HG03175 (cell line): ENCODE results near the gene SLC35B4.

ENCODE experiments used
- ATAC-seq: cut with Tn5 transposase; IDR thresholded peaks from one replicate; pipeline ENCODE4 v1.9.1; 2021; ENCODE audit warnings: mild to moderate bottlenecking, moderate library complexity; ENCODE audit not compliant: unreplicated experiment

The SLC35B4 gene, protein sequence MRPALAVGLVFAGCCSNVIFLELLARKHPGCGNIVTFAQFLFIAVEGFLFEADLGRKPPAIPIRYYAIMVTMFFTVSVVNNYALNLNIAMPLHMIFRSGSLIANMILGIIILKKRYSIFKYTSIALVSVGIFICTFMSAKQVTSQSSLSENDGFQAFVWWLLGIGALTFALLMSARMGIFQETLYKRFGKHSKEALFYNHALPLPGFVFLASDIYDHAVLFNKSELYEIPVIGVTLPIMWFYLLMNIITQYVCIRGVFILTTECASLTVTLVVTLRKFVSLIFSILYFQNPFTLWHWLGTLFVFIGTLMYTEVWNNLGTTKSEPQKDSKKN

DNA sequence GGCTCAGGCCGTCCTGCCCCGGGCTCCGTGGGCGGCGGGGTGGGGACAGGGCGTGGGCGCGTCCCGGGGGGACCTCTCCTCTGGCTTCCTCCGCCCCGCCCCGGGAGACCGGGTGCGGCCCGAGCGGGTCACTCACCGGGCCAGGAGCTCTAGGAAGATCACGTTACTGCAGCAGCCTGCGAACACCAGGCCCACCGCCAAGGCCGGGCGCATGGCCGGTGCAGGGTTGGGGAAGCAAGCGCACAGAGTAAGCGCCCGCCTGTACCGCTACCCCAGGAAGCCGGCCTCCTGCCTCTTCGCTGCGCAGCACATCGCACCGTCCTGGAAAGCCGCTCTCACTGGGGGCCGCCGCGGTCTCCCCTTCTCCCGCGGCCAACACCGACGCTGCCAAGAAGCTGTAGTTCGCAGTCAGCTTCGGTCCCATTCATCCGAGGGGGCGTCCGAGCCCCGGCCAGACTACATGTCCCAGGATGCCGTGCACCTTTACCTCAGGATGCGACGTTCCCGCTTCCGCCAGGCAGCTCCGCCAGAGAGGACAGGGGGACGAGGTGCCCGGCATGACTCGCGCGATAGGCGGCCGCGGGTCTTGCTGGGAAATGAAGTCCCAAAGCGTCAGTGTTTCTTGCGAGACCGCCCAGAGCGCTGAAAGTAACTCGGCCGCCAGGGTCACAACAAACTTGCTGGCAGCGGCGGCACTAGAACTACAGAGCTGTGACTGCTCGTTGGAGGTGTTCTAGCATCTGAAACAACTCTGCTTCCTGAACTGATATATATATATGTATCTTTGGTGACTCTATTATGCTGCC, at the start of gene SLC35B4:
Gene SLC35B4 (minus strand): TSS at position 392 of the 806 bp plus-strand sequence. CDS start 179 bp downstream, at position 213.
- ATAC-seq, result peak; percentile 98

DNA sequence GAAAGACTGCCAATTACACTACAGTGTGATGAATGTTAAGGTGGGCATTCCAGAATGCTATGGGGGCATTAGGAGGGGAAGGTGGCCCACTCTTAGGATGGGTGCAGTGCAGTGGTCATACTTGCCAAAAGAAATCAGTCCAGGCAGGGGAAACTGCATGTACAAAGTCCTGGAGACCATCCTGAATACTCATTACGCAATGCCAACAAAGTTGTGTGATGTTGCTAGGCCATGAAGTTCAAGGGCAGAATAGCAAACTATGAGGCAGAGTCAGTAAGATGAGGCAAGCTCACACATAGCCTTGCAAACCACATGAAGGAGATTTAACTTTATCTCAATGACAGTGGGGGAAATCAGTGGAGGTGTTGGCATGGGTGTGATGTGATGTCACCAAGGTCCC, 49.8 kb upstream of the SLC35B4 start:
- ATAC-seq, result no peak

DNA sequence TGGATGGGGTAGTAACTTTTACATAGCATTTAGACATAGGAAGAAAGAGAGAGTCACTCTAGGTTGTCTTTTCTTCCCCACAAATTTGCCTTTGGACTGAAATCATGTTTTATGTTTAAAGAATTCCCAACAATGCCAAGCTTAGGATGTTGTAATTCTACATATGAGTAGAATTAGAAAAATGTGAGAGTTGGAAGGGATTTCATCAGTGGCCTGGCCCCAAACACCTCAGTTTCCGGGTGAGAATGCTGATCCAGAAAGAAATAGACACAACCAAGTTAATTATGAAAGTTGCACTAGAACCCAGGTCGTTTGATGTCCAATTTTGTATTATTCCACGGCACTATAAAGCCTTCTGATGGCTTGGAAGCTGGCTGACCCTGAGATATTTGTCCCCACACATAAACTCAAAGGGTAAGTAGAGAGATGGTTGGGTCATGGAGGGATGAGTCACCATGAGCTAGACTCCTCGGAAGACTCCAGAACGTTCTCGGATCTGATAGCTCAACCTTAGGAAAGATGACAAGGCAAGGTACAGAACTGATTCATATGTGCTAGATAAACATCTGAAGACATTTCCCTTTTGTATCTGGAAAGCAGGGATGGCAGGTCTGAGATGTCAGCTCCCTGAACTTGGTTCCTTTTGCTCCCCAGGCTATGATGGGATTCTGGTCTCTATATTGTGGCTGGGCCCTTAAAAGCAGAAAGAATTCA, 48.8 kb upstream of the SLC35B4 start:
- ATAC-seq, result no peak

DNA sequence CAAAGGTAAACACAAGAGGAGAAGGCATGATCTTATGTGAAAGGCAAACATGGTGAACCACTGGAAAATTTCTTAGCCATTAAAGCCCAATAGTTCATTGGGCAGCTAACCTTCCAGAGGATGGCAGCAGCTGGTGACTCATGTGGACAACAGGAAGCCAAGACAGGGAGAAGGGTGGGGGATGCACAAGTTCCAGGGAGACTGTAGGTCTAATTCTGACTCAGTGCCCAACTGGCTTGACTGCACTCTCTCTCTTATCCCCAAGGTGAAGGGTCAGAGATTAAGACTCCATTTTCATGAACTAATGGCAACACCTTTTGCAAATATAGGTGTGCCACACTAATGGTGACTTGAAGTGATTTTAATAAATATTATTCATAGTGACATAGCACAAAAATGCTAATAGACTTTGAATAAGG, 47.9 kb upstream of the SLC35B4 start:
- no peak for ATAC-seq

DNA sequence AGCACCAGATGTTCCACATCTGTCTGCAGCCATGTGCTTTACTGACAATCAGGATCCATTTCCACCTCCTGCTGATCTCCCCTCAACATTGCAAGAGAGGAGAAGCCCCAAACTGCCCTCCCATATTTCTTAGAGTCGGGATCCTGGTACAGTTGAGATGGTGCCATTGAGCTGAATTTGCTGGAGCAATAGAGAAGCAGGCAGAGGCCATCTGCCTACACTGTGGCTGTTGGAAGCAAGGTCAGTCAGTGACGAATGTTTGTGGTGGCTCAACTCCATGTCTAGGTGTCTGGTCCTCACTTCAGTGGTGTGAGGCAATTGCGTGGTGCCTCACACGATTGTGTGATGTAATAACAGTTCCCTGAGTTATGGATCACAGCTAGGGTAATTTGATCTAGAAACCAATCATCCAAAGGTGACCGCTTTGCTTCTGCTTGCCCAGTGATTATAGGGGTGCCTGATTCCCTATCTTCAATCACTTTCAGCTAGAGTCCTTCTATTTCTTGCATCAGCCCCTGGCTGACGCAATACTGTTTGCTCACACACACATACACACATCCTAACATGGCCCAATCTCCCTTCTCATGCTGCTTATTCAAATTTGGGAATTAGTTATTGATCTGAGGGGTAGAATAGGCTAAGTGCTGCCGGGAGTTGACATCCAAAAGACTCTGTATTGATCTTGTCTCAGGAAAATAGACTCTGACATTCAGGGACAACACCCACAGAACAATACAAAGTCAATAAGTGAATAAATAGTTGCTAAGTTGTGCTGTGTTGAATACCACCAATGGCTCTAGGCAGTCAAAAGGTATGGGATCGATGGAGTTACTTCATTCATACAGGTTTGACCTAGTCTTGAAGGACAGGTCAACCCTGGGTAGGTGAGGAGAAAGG, 46.1 kb upstream of the SLC35B4 start:
- no peak for ATAC-seq

DNA sequence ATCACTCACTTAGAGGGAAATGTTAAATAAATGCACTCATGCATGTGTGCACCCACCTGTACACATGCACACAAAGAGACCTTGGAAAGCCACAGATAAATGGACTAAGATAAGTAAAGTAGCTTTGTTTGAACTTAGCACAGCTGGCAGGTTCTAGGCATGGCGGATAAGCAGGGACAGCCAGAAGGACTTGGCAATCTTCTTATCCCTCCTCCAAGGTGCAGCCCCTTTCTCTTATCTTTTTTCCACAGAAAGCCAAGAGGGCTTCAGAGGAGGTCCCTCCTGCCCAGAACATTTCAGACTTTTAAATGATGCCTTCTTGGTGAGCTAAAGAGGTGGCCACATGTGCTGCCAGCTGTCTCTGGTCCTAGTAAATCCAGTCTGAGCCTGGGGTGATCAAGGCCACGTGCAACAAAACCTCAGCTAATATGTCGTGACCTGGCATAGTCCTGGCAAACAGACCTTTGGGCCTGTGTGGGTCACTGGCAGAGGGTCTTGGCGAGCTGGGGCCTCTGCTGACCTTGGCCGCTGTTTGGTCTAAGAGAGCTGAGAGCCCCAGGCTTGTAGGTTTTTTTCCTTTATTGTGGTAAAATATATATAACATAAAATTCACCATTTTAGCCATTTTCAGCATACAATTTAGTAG, 43.2 kb upstream of the SLC35B4 start:
- ATAC-seq, result no peak

DNA sequence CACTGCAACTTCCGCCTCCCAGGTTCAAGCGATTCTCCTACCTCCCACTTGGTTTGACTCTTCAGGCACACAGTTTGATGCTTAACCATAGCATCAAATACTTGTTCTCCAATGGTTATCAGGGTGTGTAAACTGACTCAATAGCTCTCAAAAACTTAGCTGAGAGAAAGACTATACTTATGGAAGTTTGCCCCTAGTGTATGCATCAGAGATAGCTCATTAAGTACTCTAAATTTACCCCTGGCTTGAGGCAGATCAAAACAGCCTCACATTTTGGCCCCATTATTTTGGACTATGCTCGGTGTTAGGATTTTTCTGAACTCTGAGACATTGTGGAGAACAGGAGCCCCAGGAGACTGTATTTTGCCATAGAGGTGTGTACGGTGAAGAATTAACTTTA, 40.8 kb upstream of the SLC35B4 start:
- no peak for ATAC-seq

DNA sequence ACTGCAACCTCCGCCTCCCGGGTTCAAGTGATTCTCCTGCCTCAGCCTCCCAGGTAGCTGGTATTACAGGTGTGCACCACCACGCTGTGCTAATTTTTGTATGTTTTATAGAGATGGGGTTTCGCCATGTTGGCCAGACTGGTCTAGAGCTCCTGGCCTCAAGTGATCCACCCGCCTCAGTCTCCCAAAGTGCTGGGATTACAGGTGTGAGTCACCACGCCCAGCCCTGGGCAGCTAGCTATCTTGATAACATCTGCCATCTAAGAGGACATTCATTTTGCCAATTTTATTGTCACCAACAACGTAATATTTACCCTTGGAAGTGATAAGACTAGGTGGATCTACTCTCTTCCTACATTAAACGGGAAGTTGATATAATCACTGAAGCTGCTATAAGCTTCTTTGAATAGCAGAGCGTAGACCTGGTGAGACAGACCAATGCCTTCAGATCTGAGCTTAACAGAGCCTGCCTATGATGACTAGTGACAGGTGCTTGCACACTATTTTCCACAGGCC, 39.7 kb upstream of the SLC35B4 start:
- no peak for ATAC-seq

DNA sequence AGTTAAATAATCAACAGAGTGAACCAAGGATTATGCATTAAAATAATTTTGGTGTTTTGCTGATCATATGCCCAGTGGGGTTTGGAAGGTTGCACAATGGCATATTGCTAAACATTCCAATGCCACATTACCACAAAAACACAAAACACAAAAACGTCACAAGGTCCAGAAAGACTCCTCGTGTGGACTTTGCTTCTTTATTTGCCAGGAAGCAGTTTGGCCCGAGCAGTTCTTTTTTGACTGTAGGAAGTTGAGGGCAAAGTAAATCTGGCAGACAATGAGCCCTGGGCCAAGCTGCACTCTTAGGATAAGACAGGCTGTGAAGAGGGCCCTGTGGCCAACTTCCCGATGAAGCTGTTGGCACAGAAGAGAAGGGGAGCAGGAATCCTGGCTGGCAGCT, 39.2 kb upstream of the SLC35B4 start:
- no peak for ATAC-seq

DNA sequence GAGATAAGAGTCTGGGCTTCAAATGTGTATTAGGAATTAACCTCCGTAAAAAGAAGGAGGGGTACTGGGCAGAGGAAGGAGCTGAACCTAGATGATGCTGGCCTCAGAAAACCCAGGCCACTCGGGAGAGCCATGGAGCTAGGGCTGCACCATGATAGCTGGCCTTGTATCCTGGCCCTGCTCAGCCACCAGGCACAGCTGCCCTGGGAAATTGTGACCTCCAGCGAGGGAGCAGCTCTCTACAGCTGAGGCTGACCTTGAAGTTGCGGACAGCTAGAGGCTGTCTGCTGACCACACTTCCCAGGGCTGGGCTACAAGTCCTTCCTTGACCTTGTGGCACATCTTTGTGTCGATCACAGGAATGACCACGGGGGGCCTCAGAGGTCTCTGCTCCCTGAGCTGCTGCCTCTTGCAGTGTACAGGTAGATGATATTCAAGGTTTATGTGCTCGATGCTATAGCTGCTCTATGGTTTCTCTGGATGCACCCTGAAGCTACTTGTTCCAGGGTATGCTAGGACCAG, 38.3 kb upstream of the SLC35B4 start:
- no peak for ATAC-seq

DNA sequence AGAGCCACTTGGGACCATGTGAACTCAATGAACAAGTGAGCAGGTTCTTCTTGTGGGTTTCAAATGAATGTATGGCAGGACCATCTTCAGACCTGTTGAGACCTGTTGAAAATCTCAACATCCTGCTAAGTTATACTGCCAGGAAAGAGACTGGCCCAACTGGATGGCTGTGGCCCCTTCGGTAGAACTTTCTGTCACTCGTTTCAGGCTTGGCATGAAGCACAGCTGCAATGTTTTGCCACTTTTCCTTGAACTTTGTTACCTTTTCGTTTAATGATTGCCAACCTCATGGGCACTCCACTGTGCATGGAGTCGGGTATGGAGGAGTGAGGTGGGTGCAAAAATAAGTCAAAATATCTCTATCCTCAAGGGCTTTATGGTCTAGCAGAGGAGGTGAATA, 36.7 kb upstream of the SLC35B4 start:
- no peak for ATAC-seq

DNA sequence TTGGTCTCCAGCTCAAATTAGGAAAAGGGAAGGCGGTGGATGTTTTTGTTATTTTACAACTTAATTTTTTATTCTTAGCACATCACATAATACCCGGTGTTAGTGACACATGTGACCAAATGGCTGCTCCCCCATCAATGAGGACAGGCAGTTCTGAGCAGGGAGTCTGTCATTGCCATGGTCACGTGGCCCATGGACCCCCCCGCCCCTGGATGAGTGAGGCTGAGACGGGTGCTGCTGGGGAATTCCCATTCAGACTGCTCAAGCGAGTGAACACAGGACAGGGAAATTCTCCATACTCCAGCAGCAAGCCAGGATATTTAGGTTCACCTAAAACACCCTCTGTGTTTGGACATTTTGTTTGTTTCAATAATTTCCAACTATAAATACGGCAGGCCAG, 34.7 kb upstream of the SLC35B4 start:
- ATAC-seq, result no peak

DNA sequence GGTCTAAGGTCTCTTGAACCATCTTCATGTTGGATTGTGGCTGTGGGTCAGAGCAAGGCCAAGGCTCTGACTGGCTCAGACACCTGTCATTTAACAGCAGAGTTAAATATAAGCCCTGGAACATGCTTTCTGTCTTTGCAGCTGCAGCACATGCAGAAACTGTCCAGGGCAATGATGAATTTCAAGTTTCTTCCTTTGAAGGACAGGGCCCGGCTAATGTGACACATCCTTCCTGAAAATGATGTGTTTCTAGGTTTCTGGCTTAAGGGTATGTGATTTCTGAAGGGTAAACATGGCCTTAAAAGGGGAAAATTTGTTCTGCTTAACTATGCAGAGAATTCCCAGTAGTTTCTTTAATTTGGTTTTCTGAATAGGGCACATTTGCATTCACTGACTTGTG, 34.0 kb upstream of the SLC35B4 start:
- no peak for ATAC-seq

DNA sequence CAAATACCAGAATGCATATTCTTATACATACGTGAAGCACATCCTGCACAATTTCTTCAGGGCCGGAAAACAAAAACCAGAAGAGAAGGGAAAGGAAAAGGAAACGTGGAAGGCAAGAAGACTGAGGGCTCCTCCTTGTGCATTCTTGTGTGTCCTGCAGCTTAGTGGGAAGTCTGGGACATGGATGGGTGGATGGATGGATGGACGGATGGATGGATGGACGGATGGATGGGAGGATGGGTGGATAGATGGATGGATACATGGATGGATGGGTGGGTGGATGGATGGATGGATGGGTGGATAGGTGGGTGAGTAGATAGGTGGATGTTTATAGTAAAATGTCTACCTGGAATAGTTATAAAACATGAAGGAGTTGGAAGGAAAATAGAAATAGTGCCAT, 30.8 kb upstream of the SLC35B4 start:
- no peak for ATAC-seq

DNA sequence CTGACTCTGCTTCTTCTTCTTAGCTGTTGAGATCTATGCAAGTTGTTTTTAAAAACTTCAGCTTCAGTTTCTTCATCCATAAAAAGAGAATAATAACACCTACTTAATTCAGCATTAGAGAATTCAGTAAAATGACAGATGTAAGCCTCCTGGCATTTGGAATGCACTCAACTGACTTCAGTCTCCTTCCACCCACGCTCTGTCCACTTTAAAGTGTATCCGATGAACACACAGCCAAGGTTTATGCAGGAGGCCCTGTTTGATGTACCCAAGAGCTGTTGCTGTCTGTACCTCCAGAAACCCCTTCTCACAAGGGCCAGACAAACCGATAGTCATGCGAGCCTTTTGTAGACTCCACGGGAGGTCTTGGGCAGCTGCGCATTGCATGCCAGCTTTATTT, 27.1 kb upstream of the SLC35B4 start:
- no peak for ATAC-seq

DNA sequence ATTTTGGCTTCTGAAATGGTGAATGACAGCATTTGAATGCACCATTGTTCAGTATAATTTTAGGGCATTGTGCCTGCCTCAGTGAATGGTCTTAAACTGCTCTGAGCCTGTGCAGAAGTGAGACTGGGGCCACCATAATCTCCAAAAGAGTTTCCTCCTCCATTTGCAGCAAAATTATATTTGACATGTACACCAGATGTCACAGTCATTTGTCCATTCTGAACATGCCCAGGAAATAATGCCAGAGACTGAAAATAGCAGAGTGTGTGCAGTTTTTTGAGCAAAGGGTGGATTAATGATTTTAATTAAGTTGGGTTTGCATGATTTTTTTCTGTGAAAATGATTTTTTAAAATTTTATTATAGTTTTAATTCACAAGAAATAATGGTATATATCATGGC, 26.4 kb upstream of the SLC35B4 start:
- no peak for ATAC-seq

DNA sequence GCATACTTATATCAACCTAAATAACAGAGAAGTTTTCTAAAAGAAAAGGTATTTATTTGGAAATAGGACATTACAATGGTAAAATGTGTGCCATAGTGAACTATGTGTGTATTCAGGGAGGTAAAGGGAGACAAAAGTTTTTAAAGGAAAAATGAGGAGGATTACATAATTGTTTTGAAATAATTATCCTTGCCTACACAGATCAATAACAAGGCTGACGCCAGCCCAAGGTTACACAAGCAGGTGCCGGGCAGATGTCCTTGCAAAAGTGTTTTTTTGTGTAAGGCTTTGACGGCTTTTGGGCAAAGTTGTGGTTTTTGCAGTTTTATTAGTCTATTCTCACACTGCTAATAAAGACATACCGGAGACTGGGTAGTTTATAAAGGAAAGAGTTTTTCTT, 22.7 kb upstream of the SLC35B4 start:
- no peak for ATAC-seq

DNA sequence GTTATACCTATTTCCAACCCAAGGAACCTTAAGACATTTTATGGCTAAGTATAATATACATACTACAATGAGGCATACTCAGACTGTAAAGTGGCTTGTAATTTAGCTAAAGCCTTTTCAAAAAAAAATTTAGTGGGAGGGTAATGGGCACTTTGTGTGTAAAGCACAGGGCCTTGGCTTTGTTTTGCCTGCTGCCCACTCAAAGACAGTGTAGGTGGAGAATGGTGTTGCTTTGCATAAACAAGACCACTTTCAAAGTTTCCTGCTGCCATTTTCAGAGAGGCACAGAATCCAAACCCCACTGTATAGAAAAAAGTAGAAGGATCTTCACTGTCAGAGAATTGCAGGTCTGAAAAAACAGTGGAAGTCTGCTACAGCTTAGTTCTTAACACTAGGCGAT, 21.2 kb upstream of the SLC35B4 start:
- no peak for ATAC-seq

DNA sequence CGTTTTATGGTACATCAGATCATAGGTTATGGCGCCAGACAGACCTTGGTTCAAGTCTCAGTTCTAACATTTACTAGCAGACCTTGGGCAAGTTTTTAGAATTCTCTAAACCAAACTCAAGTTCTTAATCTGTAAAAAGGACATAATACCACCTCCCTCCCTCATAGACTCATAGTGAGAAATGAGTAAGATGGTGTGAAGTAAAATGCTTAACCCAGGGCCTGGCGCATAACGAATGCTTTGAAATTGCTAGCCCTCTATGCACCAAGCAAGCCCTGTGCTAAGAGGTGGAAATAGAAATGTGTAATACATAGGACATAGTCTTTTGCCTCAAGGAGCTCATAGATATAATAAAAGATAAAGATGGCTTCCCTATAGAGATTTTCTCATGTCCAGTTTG, 17.7 kb upstream of the SLC35B4 start:
- no peak for ATAC-seq

DNA sequence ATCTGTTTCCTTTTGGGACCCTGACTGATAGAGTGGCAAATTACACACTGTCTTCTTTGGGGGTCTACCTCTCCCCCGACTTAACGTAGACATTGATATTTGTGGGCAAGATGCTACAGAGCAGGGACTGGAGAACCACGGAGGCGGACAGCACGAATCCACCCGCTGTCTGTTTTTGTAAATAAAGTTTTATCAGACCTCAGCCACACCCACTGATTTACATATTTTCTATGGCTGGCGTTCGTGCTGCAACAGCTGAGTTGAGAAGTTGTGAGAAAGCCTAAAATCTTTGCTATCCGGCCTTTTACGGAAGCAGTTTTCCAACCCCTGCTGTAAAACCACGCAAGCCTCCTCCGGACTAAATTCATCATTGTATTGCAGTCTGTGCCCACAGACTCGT, 17.2 kb upstream of the SLC35B4 start:
- no peak for ATAC-seq
